ENCODE measurements around the gene RAB42. TPM values are rescaled to one million over a fixed set of nuclear protein-coding genes. Genes with fewer than 3 reads are reported as not detected.
A peak's percentile ranks its signal among the peaks of the same experiment; 100 is the strongest.
"Not testable (repeated sequence)": the region's sequence is repeated elsewhere in the genome, so short reads cannot be mapped to it uniquely, and the experiment has no call there.

The RAB42 gene, protein sequence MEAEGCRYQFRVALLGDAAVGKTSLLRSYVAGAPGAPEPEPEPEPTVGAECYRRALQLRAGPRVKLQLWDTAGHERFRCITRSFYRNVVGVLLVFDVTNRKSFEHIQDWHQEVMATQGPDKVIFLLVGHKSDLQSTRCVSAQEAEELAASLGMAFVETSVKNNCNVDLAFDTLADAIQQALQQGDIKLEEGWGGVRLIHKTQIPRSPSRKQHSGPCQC
- 10 to 100 TPM in 1 of 4 donors, 1 to 10 TPM in 3; 2.6 to 10.6 (median 2.8) TPM for polyA plus RNA-seq (ENCODE audit: insufficient read length in 4 of 4)

DNA sequence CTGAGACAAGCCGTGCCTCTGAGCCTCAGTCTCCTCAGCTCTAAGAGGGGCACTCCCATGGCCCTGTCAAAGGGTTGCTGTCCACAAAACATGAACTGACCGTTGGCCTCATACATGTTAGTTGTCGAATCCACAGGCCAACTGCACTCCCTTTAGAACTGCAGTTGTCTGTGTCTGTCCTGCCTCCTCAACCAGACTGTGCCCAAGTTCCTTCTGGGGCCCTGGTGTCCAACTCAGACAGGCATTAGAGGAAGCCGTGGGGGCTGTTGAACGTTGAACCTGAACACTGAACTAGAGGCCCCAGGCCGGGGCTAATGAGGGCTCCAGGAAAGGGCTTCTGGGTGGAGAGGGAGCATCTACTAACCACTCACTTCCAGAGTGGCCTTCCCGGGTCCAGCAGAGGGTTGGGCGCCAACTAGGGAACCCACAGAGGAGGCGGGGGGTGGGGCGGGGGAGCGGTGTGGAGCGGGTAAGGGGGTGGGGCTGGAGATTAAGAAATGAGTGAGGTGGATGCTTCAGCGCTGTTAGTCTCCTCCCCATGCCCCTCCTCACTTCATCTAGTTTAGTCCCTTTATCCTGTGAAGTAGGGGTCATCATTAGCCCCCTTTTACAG is at the start of gene RAB42:
TSS of gene RAB42 (plus strand) at position 558 of the 613 bp plus-strand sequence. CDS start 247 bp downstream, outside the sequence.
- DNase-seq (ENCODE audit: low read depth in 4 of 4, low spot score in 3 of 4) = no peak

DNA sequence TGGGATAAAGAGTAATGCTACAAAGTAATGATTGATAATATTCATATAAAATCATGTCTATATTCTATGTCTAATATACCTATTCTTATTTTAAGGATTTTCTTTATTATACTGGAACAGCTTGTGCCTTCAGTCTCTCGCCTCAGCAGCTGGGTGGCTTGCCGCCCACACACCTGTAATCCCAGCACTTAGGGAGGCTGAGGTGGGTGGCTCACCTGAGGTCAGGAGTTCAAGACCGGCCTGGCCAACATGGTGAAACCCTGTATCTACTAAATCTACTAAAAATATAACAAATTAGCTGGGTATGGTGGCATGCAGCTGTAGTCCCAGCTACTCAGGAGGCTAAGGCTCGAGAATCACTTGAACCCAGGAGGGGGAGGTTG is 46.8 kb upstream of the RAB42 start:
- no peak for DNase-seq (ENCODE audit: low read depth in 4 of 4, low spot score in 3 of 4)

DNA sequence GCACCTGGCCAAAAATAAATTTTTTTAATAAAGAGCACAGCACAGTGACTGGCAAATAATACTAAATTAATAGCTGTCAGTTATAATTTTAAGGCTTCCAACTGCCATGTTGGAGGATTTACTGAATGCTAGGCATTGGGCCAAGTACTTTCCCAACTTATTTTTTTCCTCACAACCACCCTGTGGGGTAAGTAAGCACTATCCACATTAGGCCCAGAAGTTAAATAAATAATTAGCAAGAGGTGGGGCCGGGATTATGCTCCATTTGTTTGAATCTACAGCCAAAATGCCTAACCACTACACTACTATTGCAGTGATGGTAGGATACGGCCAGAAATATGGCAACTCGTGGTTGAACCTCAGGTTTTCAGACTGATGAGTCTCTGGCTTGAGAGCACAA is 43.7 kb upstream of the RAB42 start:
- no peak for DNase-seq (ENCODE audit: low read depth in 4 of 4, low spot score in 3 of 4)

- DNase-seq (ENCODE audit: low read depth in 4 of 4, low spot score in 3 of 4) = no peak
Measured at GRCh38 chr1:28551381-28551780, 40.7 kb upstream of the RAB42 start.

- DNase-seq (ENCODE audit: low read depth in 4 of 4, low spot score in 3 of 4) = peak; percentile 91 to 94 (median 92)
Measured at GRCh38 chr1:28552758-28553663, 39.1 kb upstream of the RAB42 start, which contains the start of gene TRNAU1AP. TRNAU1AP (plus strand) TSS chr1:28553085; CDS start chr1:28553111, 26 bp downstream.

GRCh38 chr1:28560886-28561285 is 31.2 kb upstream of the RAB42 start:
- DNase-seq (ENCODE audit: low read depth in 4 of 4, low spot score in 3 of 4) = no peak

GRCh38 chr1:28564310-28564709 is 27.8 kb upstream of the RAB42 start:
- DNase-seq (ENCODE audit: low read depth in 4 of 4, low spot score in 3 of 4) = no peak

DNA sequence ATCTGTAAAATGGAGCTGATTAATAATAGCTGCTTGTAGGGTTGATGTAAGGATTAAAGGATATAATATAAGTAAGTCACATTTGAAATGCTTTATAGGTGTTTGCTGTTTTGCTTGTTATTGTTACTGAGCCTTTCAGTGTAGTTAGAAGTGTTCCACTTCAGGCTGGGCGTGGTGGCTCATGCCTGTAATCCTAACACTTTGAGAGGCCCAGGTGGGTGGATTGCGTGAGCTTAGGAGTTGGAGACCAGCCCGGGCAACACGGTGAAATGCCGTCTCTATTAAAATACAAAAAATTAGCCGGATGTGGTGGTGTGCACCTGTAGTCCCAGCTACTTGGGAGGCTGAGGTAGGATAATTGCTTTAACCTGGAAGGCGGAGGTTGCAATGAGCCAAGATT is 27.0 kb upstream of the RAB42 start:
- DNase-seq (ENCODE audit: low read depth in 4 of 4, low spot score in 3 of 4) = no peak

DNA sequence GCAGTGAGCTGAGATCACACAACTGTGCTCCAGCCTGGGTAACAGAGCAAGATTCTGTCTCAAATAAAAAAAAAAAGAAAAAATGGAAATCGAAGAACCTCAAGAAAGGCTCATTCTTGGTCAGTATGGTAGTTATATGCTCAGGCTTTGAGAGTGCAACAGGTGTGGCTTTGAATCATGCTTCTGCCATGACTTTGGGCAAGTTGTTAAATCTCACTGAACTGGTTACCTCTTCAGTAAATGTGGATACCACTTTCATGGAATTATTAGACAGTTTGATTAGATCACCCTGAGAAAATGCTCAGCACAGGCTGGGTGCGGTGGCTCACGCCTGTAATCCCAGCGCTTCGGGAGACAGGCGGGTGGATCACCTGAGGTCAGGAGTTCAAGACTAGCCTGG is 26.3 kb upstream of the RAB42 start:
- no peak for DNase-seq (ENCODE audit: low read depth in 4 of 4, low spot score in 3 of 4)

DNA sequence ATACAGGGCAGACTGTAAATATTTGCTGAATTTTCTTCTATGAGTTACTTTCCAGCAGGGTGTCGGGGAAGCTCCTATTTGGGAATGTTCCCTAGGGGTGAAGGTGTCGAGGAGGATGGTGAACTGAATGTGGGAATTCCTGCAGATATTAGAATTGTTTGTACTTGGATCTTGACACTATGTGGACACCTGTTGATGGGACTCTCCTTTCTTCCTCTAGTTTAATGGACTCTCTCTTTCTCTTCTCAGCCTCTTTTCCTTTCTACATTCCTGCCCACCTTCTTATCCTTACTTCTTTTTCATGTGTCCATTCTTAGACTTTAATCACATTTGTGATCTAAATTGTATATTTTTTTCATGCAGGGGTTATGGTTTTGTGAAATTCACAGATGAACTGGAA is 25.1 kb upstream of the RAB42 start:
- DNase-seq (ENCODE audit: low read depth in 4 of 4, low spot score in 3 of 4) = no peak

GRCh38 chr1:28571911-28572310 is 20.2 kb upstream of the RAB42 start:
- no peak for DNase-seq (ENCODE audit: low read depth in 4 of 4, low spot score in 3 of 4)

DNA sequence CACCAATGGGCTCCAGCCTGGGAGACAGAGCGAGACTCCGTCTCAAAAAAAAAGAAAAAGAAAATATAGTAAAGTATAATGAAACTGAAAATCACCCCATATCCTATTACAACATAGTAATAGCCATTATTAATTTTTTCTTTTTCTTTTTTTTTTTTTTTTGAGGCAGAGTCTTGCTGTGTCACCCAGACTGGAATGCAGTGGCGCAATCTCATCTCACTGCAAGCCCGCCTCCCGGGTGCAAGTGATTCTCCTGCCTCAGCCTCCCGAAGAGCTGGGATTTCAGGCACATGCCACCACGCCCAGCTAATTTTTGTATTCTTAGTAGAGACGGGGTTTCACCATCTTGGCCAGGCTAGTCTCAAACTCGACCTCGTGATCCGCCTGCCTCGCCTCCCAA is 19.2 kb upstream of the RAB42 start:
- not testable (repeated sequence) for DNase-seq (ENCODE audit: low read depth in 4 of 4, low spot score in 3 of 4)

GRCh38 chr1:28573564-28573963 is 18.5 kb upstream of the RAB42 start:
- DNase-seq (ENCODE audit: low read depth in 4 of 4, low spot score in 3 of 4) = no peak

- DNase-seq (ENCODE audit: low read depth in 4 of 4, low spot score in 3 of 4) = no peak
Measured at GRCh38 chr1:28577052-28577678, 14.9 kb upstream of the RAB42 start.

- DNase-seq (ENCODE audit: low read depth in 4 of 4, low spot score in 3 of 4) = no peak
Measured at GRCh38 chr1:28577738-28578536, 14.1 kb upstream of the RAB42 start.

- DNase-seq (ENCODE audit: low read depth in 4 of 4, low spot score in 3 of 4) = no peak
Measured at GRCh38 chr1:28578696-28579218, 13.3 kb upstream of the RAB42 start.

- no peak for DNase-seq (ENCODE audit: low read depth in 4 of 4, low spot score in 3 of 4)
Measured at GRCh38 chr1:28579401-28579800, 12.7 kb upstream of the RAB42 start.

DNA sequence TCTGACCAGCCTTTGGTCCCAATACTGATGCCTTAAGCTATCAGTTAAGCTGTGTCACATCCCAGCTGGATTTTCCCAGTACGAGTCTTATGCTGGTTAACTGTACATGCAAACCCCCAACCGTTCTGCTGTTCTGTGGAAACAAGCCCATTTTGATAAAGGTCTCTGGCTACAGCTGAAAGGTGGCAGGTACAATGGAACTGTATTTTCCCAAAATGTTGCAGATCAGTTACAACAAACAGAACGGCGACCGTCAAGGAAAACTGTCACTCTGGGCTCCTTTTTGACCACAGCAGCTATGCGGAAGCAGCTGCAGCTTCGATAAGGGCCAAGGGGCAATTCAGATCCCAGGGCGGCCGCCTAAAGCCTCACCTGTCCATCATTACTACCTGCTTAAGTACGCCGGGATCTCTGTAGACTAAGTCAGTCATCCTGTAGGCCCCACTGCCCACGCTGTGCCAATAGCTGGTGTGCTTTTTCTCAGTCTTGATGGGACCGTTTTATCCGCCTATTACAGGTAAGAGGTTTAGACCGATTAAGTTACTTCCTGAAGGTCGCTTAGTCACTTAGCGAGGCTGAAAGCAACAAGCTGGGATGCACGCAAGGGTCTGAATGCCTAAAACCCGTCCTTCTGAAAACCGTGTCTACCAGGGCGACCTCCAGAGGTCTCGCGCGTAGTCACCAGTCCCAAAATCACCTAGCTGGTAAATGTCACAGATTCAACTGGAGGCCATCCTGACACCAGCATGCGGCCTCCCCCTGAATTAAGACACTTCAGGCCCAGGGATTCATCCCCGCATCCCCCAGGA is 11.1 kb upstream of the RAB42 start:
- no peak for DNase-seq (ENCODE audit: low read depth in 4 of 4, low spot score in 3 of 4)

All from left renal pelvis (tissue), 4 donors.